ENCODE data around the gene PRDX6. TPM values are rescaled to one million over a fixed set of nuclear protein-coding genes. Genes with fewer than 3 reads are reported as not detected.

Gene PRDX6
- total RNA-seq, 1 experiment from 2014 or later, result 533 TPM

DNA sequence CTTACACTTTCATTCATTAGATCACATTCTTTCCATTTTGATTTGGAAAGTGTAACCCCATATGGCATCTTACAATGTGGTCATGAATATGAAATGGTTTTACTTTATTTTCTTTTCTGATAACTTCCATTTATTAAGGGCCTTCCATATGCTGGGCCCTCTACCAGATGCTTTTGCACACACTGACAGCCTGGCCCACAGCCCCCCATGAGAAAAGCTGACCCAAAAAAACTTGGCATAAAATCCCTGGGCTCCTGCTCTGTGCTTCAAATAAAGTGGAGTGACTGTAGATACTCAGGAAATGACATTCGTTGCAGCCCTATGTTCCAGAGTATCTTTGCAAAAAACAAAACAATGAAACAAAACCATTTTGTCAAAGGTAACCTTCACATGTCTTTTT, 48.8 kb downstream of the PRDX6 start:
- Mint-ChIP-seq H3K27ac (no peak overlapping the region), H3K4me3 (no peak overlapping the region), H3K4me1 (peaks cover 15 to 26% of the 10 kb centered on the region in 2 experiments), H3K27me3 (ENCODE audit: low read depth) (no peaks in the 10 kb centered on the region), H3K36me3 (ENCODE audit: insufficient read depth in 1 of 3, low read depth in 3 of 3) (no peaks in the 10 kb centered on the region), H3K9me3 (no peaks in the 10 kb centered on the region)
- Histone ChIP-seq H4K5ac (ENCODE audit: insufficient read length, low read depth, low read length) (no peak overlapping the region), H2AK5ac (ENCODE audit: insufficient read length, low read length) (no peak overlapping the region), H3K18ac (ENCODE audit: insufficient read length, low read depth, low read length) (no peak overlapping the region), H3K14ac (ENCODE audit: insufficient read depth, low read length) (no peak overlapping the region), H3K79me2 (ENCODE audit: insufficient read depth, low read length) (no peaks in the 10 kb centered on the region), H3K23me2 (ENCODE audit: insufficient read length, low read depth, low read length, poor library complexity, severe bottlenecking) (no peaks in the 10 kb centered on the region), H2BK12ac (ENCODE audit: insufficient read length, low read depth, low read length) (no peak overlapping the region), H3K27ac (ENCODE audit: insufficient read length, low read depth, low read length) (no peak overlapping the region), H3K9ac (ENCODE audit: extremely low read depth, insufficient read length, low read length) (no peak overlapping the region), H2AFZ (ENCODE audit: low read length) (no peak overlapping the region), H3K4me2 (ENCODE audit: insufficient read depth, insufficient read length, low read length) (no peak overlapping the region), H4K8ac (replicated peaks; ENCODE audit: insufficient read length, low read depth, low read length) (no peak overlapping the region), H4K91ac (ENCODE audit: insufficient read length, low read depth, low read length) (no peak overlapping the region), H3K27me3 (ENCODE audit: insufficient read depth, low read length) (no peaks in the 10 kb centered on the region), H4K20me1 (ENCODE audit: control insufficient read depth, insufficient read depth, insufficient read length) (no peaks in the 10 kb centered on the region), H2BK120ac (ENCODE audit: low read depth, low read length, poor library complexity, severe bottlenecking) (no peak overlapping the region), H2BK15ac (ENCODE audit: low read depth, low read length) (no peak overlapping the region), H3K4ac (ENCODE audit: low read depth, low read length) (no peak overlapping the region), H3T11ph (ENCODE audit: low read length) (no peak overlapping the region), H3K79me1 (ENCODE audit: insufficient read depth, low read depth, low read length, poor library complexity, severe bottlenecking) (no peaks in the 10 kb centered on the region), H3K4me1 (ENCODE audit: insufficient read depth, low read length) (peaks cover 3% of the 10 kb centered on the region; the same call in 1 of the 2 replicates), H2BK5ac (ENCODE audit: insufficient read length, low read length) (no peak overlapping the region), H3K9me3 (ENCODE audit: control insufficient read depth, low read depth, low read length) (no peaks in the 10 kb centered on the region), H2BK20ac (ENCODE audit: low read depth, low read length, poor library complexity, severe bottlenecking) (no peak overlapping the region), H3K56ac (ENCODE audit: insufficient read length, low read depth, low read length) (no peak overlapping the region), H3K23ac (ENCODE audit: insufficient read length, low read depth, low read length) (no peak overlapping the region)
- no CpG with 5 or more reads among the region's 1 CpG for WGBS (ENCODE audit: extremely low coverage, insufficient read length, low lambda C conversion rate)
- DNase-seq, result no peak
- TF ChIP-seq, protein P1, sequence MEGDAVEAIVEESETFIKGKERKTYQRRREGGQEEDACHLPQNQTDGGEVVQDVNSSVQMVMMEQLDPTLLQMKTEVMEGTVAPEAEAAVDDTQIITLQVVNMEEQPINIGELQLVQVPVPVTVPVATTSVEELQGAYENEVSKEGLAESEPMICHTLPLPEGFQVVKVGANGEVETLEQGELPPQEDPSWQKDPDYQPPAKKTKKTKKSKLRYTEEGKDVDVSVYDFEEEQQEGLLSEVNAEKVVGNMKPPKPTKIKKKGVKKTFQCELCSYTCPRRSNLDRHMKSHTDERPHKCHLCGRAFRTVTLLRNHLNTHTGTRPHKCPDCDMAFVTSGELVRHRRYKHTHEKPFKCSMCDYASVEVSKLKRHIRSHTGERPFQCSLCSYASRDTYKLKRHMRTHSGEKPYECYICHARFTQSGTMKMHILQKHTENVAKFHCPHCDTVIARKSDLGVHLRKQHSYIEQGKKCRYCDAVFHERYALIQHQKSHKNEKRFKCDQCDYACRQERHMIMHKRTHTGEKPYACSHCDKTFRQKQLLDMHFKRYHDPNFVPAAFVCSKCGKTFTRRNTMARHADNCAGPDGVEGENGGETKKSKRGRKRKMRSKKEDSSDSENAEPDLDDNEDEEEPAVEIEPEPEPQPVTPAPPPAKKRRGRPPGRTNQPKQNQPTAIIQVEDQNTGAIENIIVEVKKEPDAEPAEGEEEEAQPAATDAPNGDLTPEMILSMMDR (conservative IDR thresholded peaks at IDR 0.05), result no peak
